ENCODE measurements around the gene DNAAF3. TPM values are rescaled to one million over a fixed set of nuclear protein-coding genes. Genes with fewer than 3 reads are reported as not detected.

The DNAAF3 gene
- polyA plus RNA-seq, 3 donors: 0.10 to 2.5 TPM; not detected in 1

DNA sequence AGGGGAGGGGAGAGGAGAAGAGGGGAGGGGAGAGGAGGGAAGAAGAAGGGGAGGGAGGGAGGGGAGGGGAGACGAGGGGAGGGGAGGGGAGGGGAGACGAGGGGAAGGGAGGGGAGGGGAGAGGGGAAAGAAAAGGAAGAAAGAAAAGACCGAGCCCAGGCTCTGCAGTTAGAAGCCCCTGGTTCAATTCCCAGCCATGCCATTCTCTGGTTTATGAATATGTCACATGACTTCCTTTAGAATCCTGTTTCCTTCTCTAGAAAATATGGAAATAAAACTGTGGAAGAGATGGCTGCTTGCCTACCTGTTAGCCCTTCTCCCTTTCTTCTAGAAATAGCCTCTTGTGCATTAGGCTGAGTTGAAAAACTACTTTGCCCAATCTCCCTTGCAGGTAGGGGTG is 31.7 kb downstream of the DNAAF3 start:
- WGBS, 3 donors: 16 to 19% (median 17%) methylated on average over 1 to 2 of the region's 3 CpGs
- H3K27ac ChIP-seq (ENCODE audit: low read depth, low read length): no peak overlapping the region

DNA sequence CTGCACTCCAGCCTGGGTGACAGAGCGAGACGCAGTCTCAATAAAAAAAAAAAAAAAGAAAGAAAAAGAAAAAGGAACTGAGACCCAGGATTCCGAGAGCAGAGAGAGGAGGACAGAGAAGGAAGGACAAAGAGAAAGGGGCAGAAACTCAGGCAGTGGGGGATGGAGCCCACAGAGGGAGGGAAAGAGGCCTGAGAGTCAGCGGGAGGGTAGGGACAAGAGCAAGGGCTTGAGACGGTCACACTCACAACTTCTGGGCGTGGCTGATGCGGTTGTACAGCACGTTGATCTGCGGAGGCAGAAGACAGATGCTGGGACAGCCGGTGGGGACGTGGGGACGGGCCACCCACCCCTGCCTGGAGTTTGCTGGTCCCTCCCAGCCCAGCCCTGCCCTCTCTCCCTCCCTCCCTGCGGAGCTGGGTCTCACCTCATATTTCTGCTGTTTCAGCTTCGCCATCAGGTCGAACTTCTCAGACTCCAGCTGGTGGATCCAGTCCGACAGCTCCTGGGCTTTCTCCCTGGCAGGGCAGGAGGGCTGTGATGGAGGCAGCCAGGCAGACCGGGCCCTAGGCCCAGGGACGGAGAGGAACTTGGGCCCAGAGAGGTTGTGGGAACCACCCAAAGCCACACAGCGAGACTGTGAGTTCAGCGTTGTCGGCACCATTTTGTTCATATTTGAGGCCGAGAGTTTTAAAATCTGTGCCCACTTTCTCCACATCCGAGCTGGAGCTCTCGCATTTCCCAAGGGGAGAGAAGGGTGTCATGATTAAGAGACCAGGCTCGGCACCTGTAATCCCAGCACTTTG is 32.6 kb downstream of the DNAAF3 start:
- H3K27ac ChIP-seq (ENCODE audit: low read depth, low read length): no peak overlapping the region
- 53 to 65% (median 65%) methylated on average over 20 to 25 of the region's 25 CpGs for WGBS, 3 donors

DNA sequence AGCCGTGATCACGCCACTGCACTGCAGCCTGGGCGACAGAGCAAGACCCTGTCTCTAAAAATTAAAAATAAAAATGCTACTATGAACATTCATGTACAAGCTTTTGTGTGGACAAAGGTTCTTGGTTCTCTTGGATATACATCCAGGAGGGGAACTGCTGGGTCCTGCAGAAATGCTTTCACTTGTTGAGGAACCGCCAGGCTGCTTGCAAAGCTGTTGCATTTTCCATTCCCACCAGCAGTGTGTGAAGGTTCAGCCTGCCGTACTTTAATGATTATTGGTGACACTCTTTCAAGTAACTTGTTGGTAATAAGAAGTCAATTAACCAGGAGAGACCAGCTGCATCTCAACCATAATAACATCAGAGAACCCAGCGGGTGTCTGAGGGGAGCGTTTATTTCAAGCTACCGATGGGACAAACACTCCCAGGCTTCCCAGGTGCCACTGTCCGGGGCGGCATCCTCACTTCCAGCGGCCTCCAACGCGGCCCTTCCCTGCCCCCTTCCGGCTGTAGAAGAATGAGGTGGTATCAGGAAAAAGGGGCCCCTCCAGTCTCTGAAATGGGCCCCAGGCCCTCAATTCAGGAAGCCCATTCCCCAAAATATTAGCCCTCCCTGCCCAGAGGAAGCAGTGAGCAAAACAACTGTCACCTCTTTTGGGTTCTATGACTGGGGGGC is 33.8 kb downstream of the DNAAF3 start:
- WGBS, 3 donors: 45 to 50% (median 46%) methylated on average over 14 of the region's 14 CpGs

DNA sequence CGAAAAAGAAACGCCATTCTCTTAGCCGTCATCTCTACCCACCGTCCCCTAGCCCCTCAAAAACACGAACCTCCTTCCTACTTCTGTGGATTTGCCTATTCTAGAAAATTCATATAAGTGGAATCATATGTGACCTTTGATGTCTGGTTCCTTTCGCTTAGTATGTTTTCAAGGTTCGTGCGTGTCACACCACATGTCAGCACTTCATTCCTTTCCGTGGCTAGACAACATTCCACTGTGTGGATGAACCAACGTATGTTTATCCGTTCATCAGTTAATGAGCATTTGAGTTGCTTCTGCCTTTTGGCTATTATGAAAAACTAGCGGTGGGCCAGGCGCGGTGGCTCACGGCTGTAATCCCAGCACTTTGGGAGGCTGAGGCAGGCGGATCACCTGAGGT is 35.0 kb downstream of the DNAAF3 start:
- H3K27ac ChIP-seq (ENCODE audit: low read depth, low read length): no peak overlapping the region
- 77 to 89% (median 85%) methylated on average over 16 of the region's 16 CpGs for WGBS, 3 donors

More for the DNA sequence above, 33.8 kb downstream of the DNAAF3 start:
- no peak overlapping the region for H3K27ac ChIP-seq (ENCODE audit: low read depth, low read length)

DNA sequence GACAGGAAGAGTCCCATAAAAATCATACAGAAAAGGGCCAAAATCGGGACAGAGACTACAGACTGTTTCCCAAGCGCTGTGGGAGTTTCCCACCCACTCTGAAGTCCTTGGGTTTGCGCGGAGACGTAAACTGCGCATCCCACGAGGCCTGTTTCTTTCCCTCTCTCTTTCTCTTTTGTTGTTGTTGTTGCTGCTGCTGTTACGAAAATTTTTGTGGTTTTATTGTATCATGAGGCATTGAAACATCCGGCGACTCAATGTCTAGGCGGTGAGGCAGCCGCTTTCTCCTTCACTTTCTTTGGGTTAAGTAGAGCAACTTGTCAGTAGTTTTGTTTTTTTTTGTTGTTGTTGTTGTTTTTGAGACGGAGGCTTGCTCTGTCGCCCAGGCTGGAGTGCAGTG is 47.4 kb downstream of the DNAAF3 start:
- 68 to 81% (median 76%) methylated on average over 14 of the region's 14 CpGs for WGBS, 3 donors
- no peak overlapping the region for H3K27ac ChIP-seq (ENCODE audit: low read depth, low read length)

DNA sequence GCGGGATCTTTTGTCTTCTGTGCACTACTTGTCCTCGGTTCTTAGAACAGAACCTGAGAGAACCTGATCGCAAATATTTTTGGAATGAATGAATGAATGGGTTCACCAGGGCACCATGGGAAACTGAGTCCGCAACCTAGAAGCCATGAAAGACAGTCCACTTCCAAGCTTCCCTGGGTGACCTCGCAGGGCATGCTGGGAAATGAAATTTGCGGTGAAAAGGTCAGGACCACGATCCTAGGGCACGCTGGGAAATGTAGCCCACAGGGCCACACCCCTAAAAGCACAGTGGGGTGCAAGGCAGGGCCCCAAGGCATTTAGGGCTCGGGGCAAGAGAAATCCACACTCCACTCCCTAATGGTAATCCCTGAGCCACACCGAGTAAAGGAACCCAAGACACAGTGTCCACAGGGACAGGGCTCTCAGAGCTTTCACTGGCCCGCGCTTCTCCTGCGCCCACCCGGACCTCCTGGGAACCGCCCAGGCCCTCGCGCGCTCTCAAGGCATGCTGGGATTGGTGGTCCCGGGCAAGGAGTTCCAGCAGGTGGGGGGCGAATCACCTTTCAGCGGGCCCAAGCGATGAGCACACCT is 47.9 kb downstream of the DNAAF3 start:
- WGBS, 3 donors: 18 to 27% (median 21%) methylated on average over 22 of the region's 22 CpGs
- no peak overlapping the region for H3K27ac ChIP-seq (ENCODE audit: low read depth, low read length)

DNA sequence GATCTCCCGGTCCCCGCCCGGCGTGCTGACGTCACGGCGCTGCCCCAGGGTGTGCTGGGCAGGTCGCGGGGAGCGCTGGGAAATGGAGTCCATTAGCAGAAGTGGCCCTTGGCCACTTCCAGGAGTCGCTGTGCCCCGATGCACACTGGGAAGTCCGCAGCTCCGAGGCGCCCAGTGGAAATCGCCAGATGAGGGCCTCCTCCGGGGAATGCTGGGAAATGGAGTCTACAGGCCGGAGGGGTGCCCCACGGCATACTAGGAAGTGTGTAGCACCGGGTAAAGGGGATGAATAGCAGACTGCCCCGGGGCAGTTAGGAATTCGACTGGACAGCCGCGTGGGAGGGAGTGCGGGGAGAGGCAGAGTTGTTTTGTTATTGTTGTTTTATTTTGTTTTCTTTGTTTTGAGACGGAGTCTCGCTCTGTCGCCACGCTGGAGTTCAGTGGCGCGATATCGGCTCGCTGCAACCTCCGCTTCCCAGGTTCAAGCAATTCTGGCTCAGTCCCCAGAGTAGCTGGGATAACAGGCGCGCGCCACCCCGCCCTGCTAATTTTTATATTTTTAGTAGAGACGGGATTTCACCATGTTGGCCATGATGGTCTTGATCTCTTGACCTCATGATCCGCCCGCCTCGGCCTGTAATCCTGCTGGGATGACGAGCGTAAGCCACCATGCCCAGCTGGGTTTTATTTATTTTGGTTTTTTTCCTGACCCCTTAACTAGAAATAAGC is 48.6 kb downstream of the DNAAF3 start:
- 0 to 1% (median 1%) methylated on average over 36 to 44 of the region's 44 CpGs for WGBS, 3 donors
- no peak overlapping the region for H3K27ac ChIP-seq (ENCODE audit: low read depth, low read length)

DNA sequence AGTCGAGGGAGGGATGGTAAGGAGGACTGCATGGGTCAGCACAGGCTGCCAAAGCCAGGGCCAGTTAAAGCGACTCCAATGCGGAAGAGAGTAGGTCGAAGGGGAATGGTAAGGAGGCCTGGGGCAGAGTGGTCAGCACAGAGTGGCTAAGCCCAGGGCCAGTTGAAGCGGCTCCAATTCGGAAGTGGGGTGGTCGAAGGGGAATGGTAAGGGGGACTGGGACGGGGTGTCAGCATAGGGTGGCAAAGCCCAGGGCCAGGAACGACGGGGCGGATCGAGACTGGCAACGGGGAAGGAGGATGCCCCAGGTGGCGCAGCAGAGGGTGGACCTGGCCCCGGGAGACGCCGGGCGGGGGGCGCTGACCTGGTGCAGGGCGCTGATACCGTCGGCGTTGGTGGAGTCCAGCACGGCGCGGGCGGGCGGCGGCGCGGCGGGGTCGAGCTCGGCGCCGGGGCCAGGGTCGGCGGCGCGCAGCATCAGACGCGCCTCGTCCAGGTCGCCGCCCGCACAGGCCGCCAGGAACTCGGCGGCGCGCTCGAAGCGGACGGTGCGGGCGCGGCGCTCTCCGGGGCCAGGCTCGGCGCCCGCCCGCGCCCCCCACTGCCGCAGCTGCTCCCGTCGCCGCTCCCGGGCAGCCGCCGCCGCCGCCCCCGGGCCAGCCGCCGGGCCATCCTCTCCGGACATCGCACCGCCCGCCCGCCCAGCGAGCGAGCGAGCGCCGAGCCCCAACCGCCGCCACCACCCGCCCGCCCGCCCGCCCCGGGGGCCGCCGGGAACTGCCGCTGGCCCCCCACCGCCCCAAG is 49.4 kb downstream of the DNAAF3 start, which contains the start of gene PPP1R12C:
PPP1R12C (minus strand) TSS at position 779 of the 804 bp plus-strand sequence; CDS start at position 685, 94 bp downstream.
- no peak within 1 kb of the TSS for H3K27ac ChIP-seq (ENCODE audit: low read depth, low read length)
- WGBS, 3 donors: 0 to 1% (median 0%) methylated on average over 46 to 97 of the region's 97 CpGs

DNA sequence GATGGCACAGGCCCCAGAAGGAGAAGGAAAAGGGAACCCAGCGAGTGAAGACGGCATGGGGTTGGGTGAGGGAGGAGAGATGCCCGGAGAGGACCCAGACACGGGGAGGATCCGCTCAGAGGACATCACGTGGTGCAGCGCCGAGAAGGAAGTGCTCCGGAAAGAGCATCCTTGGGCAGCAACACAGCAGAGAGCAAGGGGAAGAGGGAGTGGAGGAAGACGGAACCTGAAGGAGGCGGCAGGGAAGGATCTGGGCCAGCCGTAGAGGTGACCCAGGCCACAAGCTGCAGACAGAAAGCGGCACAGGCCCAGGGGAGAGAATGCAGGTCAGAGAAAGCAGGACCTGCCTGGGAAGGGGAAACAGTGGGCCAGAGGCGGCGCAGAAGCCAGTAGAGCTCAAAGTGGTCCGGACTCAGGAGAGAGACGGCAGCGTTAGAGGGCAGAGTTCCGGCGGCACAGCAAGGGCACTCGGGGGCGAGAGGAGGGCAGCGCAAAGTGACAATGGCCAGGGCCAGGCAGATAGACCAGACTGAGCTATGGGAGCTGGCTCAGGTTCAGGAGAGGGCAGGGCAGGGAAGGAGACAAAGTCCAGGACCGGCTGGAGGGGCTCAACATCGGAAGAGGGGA is 50.1 kb downstream of the DNAAF3 start:
- no peak overlapping the region for H3K27ac ChIP-seq (ENCODE audit: low read depth, low read length)
- 0 to 4% (median 1%) methylated on average over 25 of the region's 25 CpGs for WGBS, 3 donors

DNA sequence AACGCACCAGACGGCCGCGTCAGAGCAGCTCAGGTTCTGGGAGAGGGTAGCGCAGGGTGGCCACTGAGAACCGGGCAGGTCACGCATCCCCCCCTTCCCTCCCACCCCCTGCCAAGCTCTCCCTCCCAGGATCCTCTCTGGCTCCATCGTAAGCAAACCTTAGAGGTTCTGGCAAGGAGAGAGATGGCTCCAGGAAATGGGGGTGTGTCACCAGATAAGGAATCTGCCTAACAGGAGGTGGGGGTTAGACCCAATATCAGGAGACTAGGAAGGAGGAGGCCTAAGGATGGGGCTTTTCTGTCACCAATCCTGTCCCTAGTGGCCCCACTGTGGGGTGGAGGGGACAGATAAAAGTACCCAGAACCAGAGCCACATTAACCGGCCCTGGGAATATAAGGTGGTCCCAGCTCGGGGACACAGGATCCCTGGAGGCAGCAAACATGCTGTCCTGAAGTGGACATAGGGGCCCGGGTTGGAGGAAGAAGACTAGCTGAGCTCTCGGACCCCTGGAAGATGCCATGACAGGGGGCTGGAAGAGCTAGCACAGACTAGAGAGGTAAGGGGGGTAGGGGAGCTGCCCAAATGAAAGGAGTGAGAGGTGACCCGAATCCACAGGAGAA is 50.9 kb downstream of the DNAAF3 start:
- 56 to 61% (median 60%) methylated on average over 13 of the region's 13 CpGs for WGBS, 3 donors
- H3K27ac ChIP-seq (ENCODE audit: low read depth, low read length): no peak overlapping the region

DNA sequence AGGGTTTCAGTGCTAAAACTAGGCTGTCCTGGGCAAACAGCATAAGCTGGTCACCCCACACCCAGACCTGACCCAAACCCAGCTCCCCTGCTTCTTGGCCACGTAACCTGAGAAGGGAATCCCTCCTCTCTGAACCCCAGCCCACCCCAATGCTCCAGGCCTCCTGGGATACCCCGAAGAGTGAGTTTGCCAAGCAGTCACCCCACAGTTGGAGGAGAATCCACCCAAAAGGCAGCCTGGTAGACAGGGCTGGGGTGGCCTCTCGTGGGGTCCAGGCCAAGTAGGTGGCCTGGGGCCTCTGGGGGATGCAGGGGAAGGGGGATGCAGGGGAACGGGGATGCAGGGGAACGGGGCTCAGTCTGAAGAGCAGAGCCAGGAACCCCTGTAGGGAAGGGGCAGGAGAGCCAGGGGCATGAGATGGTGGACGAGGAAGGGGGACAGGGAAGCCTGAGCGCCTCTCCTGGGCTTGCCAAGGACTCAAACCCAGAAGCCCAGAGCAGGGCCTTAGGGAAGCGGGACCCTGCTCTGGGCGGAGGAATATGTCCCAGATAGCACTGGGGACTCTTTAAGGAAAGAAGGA is 51.8 kb downstream of the DNAAF3 start:
- H3K27ac ChIP-seq (ENCODE audit: low read depth, low read length): no peak overlapping the region
- 80 to 87% (median 83%) methylated on average over 8 to 9 of the region's 9 CpGs for WGBS, 3 donors

DNA sequence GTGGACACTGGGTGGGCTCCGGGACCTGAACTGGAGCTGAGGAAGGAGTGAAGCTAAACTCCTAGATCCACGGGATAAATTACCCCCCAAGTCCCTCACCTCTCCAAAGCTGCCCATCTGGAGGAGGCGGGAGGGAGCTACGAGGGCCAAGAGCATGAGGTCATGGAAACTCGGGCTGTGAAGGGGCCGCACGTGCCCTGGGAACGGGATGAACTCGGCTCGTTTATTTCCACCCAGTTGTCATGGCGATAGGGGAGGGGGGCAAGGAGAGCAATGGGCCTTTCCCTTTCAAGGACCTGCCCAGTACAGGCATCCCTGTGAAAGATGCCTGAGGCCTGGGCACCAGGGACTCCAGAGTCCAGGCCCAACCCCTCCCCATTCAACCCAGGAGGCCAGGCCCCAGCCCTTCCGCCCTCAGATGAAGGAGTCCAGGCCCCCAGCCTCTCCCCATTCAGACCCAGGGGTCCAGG is 52.8 kb downstream of the DNAAF3 start:
- 22 to 39% (median 38%) methylated on average over 11 to 12 of the region's 12 CpGs for WGBS, 3 donors

DNA sequence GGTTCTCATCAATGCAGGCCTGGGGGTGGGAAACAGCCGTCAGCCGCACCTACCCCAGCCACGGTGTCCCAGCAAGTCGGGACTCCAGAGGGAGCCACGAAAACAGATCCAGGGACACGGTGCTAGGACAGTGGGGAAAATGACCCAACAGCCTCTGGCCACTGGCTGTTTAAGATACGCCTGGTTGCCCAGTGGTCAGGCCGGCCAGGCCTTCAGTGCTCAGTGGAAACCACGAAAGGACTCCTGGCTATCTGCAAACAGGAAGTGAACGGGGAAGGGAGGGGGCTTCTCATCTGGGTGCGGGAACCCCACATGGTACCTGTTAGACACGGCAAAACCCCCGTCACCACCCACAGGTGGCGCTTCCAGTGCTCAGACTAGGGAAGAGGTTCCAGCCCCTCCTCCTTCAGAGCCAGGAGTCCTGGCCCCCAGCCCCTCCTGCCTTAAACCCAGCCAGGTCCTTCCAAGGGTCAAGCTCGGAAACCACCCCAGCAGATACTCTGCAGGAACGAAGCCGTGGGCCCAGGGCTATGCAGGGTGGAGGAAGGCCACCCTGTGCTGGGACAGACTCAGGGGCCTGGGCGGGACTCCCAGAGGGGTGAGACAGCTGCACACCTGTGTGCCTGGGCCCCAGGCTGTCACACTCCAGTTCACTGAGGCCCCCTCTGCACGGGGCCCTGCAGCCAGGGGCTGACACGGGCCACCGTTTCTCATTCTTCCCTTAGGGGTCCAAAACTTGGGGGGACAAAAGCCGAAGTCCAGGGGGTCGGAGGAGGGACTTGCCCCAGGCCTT is 53.4 kb downstream of the DNAAF3 start:
- 67 to 73% (median 72%) methylated on average over 23 of the region's 23 CpGs for WGBS, 3 donors
- H3K27ac ChIP-seq (ENCODE audit: low read depth, low read length): peak overlapping the region; percentile 9

More for the DNA sequence above, 52.8 kb downstream of the DNAAF3 start:
- peak overlapping the region; percentile 3 for H3K27ac ChIP-seq (ENCODE audit: low read depth, low read length)

DNA sequence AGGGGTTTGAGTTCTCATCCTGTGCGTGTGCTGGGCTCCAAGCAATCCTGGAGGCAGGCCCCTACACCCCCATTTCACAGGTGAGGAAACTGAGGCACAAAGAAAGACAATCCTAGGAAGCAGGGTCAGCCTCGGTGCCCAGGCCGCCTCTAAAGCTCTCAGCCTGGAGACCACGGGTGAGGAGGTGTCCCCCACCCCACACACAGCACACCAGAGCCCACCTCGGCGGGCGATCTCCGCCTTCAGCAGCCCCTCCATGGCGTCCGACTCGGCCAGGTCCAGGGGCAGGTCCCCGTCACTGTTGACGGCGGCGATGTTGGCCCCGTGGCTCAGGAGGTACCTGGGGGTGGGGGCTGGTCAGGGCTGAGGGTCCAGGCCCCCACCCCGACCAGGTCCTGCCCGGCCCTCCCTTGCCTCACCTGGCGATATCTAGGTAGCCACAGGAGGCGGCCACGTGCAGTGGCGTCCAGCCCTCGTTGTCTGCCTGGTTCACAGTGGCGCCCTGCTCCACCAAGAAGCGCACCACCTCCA is 54.1 kb downstream of the DNAAF3 start:
- peak overlapping the region; percentile 46 for H3K27ac ChIP-seq (ENCODE audit: low read depth, low read length)
- 92 to 94% (median 94%) methylated on average over 25 of the region's 25 CpGs for WGBS, 3 donors

DNA sequence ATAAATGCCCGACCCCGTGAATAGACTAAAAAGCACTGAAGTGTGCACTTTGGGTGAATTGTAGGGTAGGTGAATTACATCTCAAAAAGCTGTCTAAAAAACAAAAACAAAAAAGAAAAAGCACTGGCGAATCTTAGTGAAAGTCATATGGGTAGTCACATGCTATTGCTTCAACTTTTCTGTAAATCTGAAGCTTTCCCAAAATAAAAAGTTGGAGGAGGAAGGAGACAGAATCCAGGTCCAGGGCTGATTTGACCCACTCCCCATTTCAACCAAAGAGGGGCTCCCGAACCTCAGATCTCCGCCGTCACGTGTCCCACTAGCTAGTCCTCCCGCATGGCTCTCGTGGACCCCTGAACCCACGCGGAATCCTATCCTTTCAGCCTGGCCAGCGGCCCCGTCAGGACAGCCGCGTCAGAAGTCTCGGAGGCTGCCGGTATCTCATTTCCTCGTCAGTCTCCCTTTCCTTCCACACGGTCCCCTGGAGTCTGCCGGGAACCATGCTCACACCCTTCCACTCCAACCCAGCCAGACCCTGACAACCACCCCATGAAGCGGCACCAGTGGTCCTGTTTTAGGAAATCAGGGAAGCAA is 55.1 kb downstream of the DNAAF3 start:
- H3K27ac ChIP-seq (ENCODE audit: low read depth, low read length): no peak overlapping the region
- WGBS, 3 donors: 71 to 84% (median 75%) methylated on average over 21 of the region's 21 CpGs
